ENCODE data around the gene PIGL.
"Not testable (repeated sequence)": the region's sequence is repeated elsewhere in the genome, so short reads cannot be mapped to it uniquely, and the experiment has no call there.

PIGL gene

GRCh38 chr17:16273929-16274339 lies 56.9 kb downstream of the PIGL start:
- DNase-seq (ENCODE audit: low read depth): no peak

GRCh38 chr17:16275024-16275423 lies 58.0 kb downstream of the PIGL start:
- DNase-seq (ENCODE audit: low read depth): no peak

DNA sequence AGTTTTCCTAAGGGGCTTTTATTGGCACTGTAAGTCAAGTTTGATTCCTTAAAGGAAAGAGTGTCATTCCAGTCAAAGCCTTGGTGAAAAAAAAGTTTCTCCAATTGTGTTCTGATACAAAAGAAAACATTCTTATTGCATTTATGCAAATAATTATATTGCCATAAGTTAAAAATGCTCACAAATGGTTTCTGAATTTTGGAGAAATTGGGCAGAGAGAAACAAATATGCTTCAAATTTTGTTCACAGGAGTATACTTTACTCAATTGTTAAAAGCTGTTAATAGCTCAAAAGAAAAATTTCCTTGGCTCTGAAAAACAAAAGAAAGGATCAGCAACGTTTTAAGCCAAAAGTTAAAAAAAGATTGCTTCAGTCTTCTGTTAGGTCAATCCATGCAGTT lies 60.2 kb downstream of the PIGL start:
- DNase-seq (ENCODE audit: low read depth): no peak

DNA sequence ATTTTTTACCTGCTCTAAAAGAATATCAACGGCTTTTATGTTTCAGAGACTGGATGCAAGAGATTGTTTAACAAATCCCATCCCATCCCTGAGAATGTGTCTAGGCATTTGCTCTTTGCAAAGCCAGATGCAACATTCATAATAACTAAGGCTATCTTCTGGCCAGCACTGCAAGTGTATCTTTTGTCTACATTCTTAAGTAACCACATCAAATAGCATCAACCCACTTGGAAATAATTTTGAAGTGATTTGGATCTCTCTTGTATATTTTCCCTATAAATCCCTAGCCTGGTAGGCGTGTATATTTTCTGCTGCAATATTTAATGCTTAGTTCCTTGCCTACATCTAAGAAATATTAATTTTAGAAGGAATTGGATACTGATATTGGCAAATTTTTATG lies 64.3 kb downstream of the PIGL start:
- DNase-seq (ENCODE audit: low read depth): no peak

- DNase-seq (ENCODE audit: low read depth): no peak
Measured at GRCh38 chr17:16282522-16282921, 65.5 kb downstream of the PIGL start.

- DNase-seq (ENCODE audit: low read depth): no peak
Measured at GRCh38 chr17:16283705-16284104, 66.7 kb downstream of the PIGL start.

DNA sequence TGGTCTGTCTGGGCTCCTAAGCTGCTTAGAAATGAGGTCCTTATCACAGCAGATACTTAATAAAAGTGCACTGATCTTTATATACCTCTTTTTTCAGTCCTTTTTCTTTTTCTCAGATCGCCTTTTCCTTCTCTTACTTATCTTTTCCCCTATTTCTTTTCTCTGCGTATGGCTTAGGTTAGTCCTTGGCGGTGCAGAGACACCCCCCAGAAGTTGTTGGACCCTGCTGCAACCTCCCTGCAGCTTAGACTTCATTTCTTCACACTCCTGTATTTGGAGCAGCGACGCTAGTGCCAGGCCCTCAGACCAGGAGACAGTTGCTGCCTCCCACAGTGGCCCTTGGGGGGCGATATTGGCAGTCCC lies 68.6 kb downstream of the PIGL start:
- DNase-seq (ENCODE audit: low read depth): no peak

DNA sequence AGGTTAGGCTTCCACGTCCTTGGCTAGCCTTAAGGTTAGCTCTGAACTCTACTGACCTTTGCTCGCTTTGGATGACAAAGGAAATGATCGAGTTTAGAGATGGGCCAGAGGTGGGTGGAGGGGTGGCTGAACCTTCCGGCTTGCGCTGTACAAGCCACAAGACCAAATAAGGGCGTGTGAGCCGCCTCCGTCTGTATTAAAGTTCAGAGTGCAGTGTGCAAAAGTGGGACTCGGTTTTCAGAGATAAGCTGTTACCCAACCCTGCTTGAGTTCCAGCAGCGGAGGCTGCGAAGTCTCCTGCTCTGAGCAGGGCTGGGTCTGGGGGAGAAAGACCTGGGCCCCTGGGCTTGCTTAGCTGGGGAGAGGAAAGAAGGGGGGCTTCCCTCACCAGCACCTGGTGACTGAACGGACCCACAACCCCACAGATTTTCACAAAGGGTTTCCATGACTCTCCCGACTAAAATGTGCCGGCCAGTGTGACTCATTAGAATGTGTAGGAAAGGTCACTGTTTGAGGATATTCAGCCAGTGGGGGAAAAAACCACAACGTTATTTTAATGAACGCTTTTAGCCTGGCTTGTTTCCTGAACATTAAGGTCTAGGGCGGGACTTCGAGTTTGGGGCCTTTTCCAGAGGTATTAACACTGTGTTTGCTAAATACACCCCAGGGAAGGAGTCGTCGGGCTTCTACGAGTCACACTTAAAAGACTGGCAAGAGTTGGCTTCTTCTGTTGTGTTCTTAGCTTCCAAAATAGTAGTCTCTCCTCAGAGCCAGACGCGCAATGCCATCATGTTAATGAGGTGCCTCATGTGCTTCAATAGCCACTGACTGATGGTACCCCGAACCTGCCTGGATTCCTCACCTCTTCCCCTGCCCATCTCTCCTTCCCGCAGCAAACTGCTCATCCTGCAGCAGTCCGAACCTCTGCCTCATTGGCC lies 69.3 kb downstream of the PIGL start:
- peak; percentile 37 for DNase-seq (ENCODE audit: low read depth)

DNA sequence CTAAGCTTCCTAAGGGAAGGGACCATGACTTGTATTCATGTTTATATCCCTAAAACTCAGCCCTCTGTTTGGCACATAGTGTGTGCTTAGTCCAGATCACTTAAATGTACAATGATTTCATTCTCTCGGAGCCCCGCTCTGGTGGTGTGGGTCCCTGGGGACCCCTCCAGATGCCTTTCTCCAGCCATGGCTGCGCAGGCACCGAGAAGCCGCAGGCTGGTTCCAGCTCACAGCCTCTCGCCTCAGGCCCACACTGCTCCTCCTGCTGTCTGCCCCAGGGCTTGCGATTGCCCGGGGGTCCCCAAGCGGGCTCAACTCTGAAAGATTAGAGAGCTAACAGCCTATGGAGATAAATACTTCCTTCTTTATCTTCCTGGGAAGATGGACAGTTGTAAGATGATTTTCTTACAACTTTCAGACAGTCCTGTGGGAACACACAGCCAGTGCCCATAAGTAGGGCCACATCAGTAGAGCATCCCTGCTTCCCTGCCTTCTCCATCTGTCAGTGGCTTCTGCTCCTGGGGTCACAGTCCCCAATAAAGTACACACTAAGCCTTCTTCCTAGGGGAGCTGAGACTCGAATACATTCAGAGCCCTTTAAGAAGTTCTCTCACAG lies 70.0 kb downstream of the PIGL start:
- no peak for DNase-seq (ENCODE audit: low read depth)

GRCh38 chr17:16287563-16288027 lies 70.6 kb downstream of the PIGL start:
- DNase-seq (ENCODE audit: low read depth): no peak

- no peak for DNase-seq (ENCODE audit: low read depth)
Measured at GRCh38 chr17:16288860-16289571, 72.0 kb downstream of the PIGL start.

DNA sequence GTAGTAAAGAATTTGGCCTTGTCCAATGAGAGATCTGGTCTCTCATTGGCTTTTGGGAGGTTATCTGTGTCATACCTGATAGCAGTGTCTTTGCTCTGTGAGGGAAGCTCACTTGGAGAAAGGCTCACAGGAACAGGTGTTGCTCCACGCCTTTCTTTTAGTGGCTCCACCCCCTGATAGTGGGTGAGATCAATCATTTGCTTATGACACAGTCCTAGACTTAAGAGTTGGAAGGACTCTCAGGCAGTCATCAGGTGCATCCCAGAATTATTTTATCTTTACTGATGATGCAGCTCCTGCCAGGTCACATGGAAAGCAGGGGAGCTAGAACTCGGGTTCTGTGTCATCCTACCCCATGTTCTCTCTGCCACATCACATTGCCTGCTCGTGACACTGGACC lies 76.9 kb downstream of the PIGL start:
- DNase-seq (ENCODE audit: low read depth): no peak

DNA sequence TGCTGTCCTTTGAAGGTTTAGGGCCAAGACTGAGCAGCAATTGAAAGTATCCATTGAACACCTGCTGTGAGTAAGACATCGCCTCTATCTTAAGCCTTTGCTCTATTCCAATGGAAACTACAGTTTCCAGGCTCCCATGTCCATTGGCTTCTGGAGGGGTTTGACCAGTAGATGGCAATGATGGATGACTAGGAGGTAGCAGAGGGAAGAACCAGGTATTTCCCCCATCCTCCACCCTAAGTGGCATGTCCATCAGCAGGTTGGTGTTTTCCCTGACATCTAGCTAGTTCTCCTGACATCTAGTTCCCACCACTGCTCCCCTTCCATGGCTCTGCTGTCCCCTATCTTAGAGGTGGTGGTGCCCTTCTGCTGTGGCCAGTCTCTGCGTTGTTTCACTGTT lies 77.5 kb downstream of the PIGL start:
- no peak for DNase-seq (ENCODE audit: low read depth)

DNA sequence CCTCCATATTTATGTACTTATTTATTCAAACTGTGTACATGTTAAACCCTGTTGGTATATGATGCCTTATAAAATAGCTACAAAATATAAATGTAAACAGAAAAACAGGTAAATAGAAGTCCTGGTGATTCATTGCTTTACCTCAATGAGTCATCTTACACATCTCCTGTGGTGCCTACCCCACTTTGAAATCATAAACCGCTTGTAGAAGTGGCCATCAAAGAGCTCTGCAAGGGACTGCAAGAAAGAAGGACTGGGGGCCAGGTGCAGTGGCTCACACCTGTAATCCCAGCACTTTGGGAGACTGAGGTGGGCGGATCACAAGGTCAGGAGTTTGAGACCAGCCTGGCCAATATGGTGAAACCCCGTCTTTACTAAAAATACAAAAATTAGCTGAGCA lies 79.1 kb downstream of the PIGL start:
- DNase-seq (ENCODE audit: low read depth): not testable (repeated sequence)

DNA sequence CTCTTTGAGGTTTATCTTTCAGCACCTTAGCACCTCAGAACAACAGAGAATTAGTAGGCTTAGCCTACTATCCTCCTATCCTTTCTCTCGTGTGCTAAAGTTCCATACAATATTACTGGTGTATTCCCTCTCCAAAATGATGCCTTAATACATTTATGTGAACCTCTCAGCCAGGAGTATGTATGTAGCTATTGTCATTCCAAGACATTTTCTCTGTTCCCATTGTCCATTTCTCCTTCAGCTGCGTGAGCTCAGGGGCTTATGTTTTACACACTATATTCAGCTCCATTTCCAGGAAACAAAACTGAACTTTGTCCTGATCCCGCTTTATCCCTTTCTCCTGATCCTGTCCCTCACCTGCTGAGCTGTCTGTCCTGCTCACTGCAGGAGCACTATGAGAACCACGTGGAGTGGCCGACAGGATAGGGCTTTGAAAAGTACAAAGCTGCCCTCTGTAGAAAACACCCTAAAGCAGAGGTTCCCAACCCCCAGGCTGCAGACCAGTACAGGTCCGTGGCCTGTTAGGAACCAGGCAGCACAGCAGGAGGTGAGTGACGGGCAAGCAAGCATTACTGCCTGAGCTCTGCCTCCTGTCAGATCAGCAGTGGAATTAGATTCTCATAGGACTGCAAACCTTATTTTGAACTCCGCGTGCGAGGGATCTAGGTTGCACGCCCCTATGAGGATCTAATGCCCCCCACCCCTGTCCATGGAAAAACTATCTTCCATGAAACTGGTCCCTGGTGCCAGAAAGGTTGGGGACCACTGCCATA lies 80.5 kb downstream of the PIGL start:
- no peak for DNase-seq (ENCODE audit: low read depth)

DNA sequence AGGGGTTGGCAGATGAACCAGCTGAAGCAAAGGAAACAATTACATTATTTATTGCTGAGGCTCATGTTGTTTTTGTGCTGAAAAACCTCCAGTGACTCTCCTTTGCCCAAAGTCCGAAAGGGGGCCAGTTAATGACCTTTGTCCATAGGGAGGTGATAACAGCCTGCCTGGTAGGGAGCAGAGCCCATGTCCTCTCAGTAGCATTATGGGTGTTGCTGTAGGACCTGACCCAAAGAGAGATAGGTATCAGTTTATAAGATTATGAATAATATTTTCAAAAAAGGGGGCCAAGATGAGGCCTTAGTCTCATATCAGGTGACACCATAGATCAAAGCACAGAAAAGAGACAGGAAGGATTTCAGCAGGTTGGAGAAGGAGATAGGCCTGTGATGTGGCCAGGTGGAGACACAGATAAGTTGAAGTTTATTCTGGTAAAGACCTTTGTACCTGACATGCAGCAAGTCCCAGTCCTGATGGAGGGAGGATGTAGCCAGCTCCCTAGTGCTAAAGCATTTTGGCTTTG lies 81.2 kb downstream of the PIGL start:
- no peak for DNase-seq (ENCODE audit: low read depth)

DNA sequence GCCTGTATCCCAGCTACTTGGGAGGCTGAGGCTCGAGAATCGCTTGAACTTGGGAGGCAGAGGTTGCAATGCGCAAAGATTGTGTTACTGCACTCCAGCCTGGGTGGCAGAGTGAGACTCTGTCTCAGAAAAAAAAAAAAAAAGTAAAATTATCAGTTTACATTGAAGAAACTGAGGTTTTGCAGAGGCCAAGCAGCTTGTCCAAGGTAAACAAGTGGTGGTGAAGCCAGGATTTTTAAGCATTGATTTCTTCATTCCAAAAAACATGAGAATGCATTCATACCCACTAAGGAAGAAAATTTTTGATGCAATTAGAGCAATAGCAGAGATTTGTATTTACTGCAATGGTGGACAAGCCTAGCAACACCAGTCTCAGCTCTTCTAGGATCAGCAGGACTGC lies 83.5 kb downstream of the PIGL start:
- no peak for DNase-seq (ENCODE audit: low read depth)

DNA sequence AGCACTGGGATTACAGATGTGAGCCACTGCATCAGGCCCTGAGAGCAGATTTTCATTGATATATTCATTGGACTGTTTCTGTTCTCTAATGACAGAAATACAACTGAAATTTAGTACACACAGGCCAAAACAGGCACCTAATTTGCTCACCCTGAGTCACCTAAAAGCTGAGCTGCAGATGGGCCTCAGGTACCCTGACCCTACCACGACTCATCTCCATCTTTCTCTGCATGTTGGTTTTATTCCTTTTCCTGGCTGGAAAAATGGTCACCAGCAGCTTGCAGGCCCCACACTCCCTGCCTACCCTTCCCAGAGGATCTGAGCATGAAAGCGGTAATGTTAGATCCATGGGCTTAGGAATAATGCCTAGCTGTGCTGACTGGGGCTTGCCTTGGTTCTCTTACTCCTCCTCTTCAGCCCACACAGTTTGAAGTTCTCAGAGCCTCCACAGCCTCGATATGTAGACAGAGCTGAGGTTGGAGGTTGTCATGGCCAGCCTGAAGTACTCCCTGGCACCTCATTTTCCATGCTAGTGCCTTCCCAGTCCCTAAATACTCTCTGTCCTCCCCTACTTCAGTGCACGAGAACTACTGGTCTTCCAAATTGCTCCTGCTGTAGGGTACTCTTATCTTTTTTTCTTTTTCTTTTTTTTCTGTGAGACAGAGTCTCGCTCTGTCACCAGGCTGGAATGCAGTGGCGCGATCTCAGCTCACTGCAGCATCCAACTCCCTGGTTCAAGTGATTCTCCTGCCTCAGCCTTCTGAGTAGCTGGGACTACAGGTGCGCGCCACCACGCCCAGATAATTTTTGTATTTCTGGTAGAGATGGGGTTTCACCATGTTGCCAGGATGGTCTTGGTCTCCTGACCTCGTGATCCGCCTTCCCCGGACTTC lies 85.2 kb downstream of the PIGL start:
- no peak for DNase-seq (ENCODE audit: low read depth)

DNA sequence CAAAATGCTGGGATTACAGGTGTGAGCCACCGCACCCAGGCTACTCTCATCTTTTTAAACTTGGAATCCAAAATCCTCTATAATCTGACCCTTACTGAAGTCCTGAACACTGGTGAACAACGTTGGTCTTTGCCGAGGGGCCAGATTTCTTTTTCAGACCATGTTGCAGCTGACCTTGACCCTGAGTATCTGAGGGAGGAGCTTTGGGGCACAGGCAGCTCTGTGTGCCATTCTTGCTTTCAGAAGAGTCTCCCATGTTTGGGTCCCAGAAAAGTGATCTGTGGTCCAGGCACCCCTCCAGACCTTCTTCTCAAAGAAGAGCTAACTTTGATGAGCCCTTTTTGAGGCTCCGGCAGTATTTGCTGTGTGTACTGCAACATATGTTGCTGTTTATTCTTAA lies 85.8 kb downstream of the PIGL start:
- DNase-seq (ENCODE audit: low read depth): no peak

DNA sequence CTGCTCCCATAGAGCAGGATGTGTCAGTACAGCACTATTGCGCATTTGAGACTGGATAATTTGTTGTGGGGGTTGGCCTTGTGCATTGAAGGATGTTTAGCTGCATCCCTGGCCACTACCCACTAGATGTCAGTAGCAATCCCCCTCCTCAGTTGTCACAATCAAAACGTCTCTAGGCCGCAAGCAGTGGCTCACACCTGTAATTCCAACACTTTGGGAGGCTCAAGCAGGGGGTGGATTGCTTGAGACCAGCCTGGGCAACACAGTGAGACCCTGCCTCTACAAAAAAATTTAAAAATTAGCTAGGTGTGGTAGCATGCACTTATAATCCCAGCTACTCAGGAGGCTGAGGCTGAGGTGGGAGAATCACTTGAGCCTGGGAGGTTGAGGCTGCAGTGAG lies 87.8 kb downstream of the PIGL start:
- DNase-seq (ENCODE audit: low read depth): no peak

GRCh38 chr17:16306211-16306610 lies 89.2 kb downstream of the PIGL start:
- no peak for DNase-seq (ENCODE audit: low read depth)

Data from stimulated activated CD8-positive, alpha-beta memory T cell treated with anti-CD3 and anti-CD28 coated beads, Interleukin-7, amount 100 ng/mL, for 24 hours (primary cell).